ENCODE data around the gene LAPTM4A. TPM values are rescaled to one million over a fixed set of nuclear protein-coding genes. Genes with fewer than 3 reads are reported as not detected.

LAPTM4A gene
- total RNA-seq, 3 donors from 2014 or later = 199 to 349 (median 264) TPM

DNA sequence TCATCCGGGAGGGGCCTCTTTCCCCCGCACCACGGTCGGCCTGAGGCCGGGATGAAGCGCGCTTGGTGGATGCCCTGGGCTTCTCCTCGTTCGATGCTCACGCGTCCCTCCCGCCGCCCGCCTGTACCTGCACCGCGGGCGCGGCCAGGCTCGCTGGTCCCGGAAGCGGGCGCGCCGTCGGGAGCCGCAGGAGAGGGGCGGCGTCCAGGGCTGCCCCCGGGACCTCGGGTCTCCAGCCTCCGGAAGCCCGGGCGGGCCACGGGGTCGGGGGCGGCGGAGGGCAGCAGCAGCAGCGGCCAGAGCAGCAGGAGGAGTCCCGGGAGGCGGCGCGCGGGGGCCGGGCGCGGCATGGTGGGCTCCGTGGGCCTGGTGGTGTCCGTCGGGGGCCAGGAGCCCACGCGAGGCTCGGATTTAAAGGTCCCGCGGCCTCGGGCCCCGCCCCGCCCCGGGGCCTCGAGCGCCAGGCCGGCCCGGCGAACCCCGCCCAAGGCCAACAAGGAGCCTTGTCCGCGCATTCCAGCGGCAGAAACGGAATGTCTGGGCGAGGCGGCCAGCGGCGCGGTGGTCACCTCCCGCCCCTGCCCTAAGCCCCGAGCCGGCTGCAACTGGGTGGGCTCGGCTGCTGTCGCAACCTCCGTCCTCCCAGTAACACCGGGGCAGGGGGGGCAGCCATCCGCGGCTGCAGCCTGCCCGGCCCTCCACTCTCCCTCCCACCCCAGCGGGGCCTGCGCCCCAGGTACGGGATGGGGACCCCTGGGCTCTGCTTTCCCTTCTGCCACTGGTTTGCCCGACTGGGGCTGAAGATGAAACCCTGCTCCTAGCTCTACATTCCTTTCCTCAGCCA, 38.9 kb downstream of the LAPTM4A start, which contains the start of gene MATN3:
MATN3 (minus strand) TSS at position 387 of the 844 bp plus-strand sequence; CDS start at position 350, 37 bp downstream.
- DNase-seq (ENCODE audit: low spot score in 2 of 2) = peak in 1 of 2 donors; percentile 52
- Histone ChIP-seq H3K27ac (peak within 1 kb of the TSS; percentile 52 to 70), H3K36me3 (no peaks in the 10 kb centered on the region), H3K9me3 (no peaks in the 10 kb centered on the region), H3K4me1 (peaks cover 0 to 5% of the 10 kb centered on the region in 2 donors), H3K27me3 (no peaks in the 10 kb centered on the region), H3K4me3 (peak within 1 kb of the TSS; percentile 47 to 79 (median 61))
- TF ChIP-seq POLR2AphosphoS5 (IDR thresholded peaks at IDR 0.05) = no peak
- TF ChIP-seq, protein P1, sequence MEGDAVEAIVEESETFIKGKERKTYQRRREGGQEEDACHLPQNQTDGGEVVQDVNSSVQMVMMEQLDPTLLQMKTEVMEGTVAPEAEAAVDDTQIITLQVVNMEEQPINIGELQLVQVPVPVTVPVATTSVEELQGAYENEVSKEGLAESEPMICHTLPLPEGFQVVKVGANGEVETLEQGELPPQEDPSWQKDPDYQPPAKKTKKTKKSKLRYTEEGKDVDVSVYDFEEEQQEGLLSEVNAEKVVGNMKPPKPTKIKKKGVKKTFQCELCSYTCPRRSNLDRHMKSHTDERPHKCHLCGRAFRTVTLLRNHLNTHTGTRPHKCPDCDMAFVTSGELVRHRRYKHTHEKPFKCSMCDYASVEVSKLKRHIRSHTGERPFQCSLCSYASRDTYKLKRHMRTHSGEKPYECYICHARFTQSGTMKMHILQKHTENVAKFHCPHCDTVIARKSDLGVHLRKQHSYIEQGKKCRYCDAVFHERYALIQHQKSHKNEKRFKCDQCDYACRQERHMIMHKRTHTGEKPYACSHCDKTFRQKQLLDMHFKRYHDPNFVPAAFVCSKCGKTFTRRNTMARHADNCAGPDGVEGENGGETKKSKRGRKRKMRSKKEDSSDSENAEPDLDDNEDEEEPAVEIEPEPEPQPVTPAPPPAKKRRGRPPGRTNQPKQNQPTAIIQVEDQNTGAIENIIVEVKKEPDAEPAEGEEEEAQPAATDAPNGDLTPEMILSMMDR (IDR thresholded peaks at IDR 0.05) = no peak
- TF ChIP-seq POLR2A (IDR thresholded peaks at IDR 0.05) = no peak
- intact Hi-C loops (cut with DNase I; ENCODE audit: low total_unique reads) = loop anchor here (10.0 kb wide), 1 partner anchor 82 kb away; no protein-coding TSS in a partner anchor

DNA sequence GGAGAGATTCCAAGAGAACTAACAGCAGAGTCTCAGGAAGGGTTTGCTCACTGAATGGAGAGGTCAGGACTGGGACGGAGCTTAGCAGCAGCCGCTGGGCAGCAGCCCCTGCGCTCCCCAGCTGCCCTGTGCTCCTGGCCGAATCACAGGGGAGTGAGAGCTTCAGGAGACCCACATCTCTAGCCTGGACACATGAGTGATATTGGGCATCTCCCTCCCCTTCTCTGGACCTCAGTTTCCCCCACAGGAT, 39.5 kb downstream of the LAPTM4A start:
- H3K27me3 ChIP-seq = no peaks in the 10 kb centered on the region
- H3K9me3 ChIP-seq = no peaks in the 10 kb centered on the region
- H3K36me3 ChIP-seq = no peaks in the 10 kb centered on the region
- intact Hi-C loops (cut with DNase I; ENCODE audit: low total_unique reads) = loop anchor here (10.0 kb wide), 1 partner anchor 83 kb away; no protein-coding TSS in a partner anchor
- H3K4me1 ChIP-seq = peaks cover 0 to 5% of the 10 kb centered on the region in 2 donors
- H3K27ac ChIP-seq = peak overlapping the region in 1 of 2 donors; percentile 70
- no peak for DNase-seq (ENCODE audit: low spot score in 2 of 2)
- H3K4me3 ChIP-seq = peak overlapping the region; percentile 47 to 79 (median 61)
- no peak for TF ChIP-seq POLR2A (IDR thresholded peaks at IDR 0.05)

DNA sequence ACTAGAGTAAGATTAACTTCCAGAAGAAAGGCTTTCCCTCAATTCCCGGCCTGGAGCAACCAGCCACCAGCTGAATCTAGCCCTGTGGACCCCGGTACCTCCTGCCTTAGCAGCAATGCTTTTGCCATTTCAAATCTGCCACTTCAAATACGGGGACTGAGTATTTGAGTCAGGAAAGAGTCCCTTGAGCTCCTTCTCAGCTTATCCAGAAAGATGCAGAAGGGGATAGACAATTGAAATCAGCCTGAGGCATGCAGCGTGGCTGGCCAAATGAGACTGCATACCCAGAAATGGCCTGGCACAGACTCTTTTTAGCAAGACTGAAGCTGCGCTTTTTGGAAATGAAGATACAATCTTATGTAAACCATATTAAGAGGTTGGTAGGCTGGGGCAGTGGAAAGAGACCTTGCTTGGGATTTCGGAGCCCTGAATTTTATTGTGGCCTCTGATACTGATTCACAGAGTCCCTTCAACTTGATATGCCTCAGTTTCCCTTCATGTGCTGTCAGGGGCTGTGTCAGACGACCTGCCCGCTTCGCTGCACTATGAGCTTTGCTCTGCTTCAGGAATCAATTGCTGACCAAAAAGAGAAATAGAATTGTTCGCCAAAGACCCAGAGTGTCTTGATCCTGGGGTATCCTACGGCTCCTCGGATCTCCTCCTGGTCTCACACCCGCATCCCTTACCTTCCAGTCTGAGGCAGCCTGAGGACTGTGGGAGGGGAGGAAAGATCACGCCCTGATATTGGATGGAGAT, 40.0 kb downstream of the LAPTM4A start:
- no peaks in the 10 kb centered on the region for H3K27me3 ChIP-seq
- peak overlapping the region in 1 of 3 donors; percentile 79 for H3K4me3 ChIP-seq
- no peak overlapping the region for H3K27ac ChIP-seq
- no peak for DNase-seq (ENCODE audit: low spot score in 2 of 2)
- no peaks in the 10 kb centered on the region for H3K36me3 ChIP-seq
- H3K9me3 ChIP-seq = no peaks in the 10 kb centered on the region
- intact Hi-C loops (cut with DNase I; ENCODE audit: low total_unique reads) = loop anchor here (10.0 kb wide), 1 partner anchor 83 kb away; no protein-coding TSS in a partner anchor
- TF ChIP-seq, protein P1 (IDR thresholded peaks at IDR 0.05) = no peak
- TF ChIP-seq POLR2AphosphoS5 (IDR thresholded peaks at IDR 0.05) (no peak), POLR2A (IDR thresholded peaks at IDR 0.05) (no peak)
- H3K4me1 ChIP-seq = peaks cover 0 to 5% of the 10 kb centered on the region in 2 donors

DNA sequence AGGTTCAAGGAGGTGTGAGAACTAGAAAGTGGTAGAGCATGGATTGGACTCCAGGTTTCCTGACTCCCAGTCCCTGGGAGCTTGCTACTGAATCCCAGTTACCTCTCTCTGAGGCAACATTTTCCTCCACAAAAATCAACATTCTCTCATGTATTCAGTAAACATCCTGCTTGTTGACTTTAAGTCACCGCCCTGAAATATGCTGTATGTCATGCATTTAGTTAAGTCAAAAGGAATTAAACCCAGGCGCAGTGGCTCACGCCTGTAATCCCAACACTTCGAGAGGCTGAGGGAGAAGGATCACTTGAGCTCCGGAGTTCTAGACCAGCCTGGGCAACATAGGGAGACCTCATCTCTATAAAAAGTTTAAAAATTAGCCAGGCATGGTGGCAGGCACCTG, 42.7 kb downstream of the LAPTM4A start:
- no peak for DNase-seq (ENCODE audit: low spot score in 2 of 2)
- H3K4me3 ChIP-seq = no peak overlapping the region
- TF ChIP-seq POLR2AphosphoS5 (IDR thresholded peaks at IDR 0.05) (no peak), POLR2A (IDR thresholded peaks at IDR 0.05) (no peak)
- TF ChIP-seq, protein P1 (IDR thresholded peaks at IDR 0.05) = no peak
- no peaks in the 10 kb centered on the region for H3K27me3 ChIP-seq
- H3K36me3 ChIP-seq = no peaks in the 10 kb centered on the region
- intact Hi-C loops (cut with DNase I; ENCODE audit: low total_unique reads) = no loop called here
- peaks cover 0 to 5% of the 10 kb centered on the region in 2 donors for H3K4me1 ChIP-seq
- no peak overlapping the region for H3K27ac ChIP-seq
- no peaks in the 10 kb centered on the region for H3K9me3 ChIP-seq

DNA sequence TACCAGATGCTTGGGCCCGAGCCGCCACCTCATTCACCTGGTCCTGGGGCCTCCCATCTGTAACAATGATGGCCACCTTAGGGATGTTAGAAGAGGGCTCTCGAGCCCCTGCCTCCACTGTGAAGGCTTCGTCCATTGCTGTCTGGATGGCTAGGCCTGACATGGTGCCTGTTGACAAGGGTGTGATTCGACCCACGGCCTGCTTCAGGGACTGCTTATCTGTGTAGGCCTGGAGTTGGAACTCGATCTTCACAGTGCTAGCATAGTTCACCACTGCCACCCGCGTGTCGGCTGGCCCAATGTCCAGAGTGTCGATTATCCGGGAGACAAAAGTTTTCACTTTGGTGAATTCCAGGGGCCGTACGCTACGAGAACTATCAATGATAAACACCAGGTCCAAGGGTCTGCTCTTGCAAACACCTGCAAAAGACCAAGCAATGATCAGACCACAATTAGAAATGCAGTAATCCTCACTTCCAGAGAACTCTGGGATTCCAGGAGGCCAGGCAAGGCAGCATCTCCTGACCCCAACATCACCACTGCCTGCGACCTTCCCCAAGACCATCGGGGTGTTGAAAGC, 45.4 kb downstream of the LAPTM4A start:
- intact Hi-C loops (cut with DNase I; ENCODE audit: low total_unique reads) = no loop called here
- no peaks in the 10 kb centered on the region for H3K9me3 ChIP-seq
- no peak for DNase-seq (ENCODE audit: low spot score in 2 of 2)
- H3K4me3 ChIP-seq = no peak overlapping the region
- H3K4me1 ChIP-seq = no peaks in the 10 kb centered on the region
- H3K36me3 ChIP-seq = no peaks in the 10 kb centered on the region
- no peaks in the 10 kb centered on the region for H3K27me3 ChIP-seq
- H3K27ac ChIP-seq = no peak overlapping the region
- no peak for TF ChIP-seq POLR2AphosphoS5 (IDR thresholded peaks at IDR 0.05)
- no peak for TF ChIP-seq POLR2A (IDR thresholded peaks at IDR 0.05)
- TF ChIP-seq, protein P1 (IDR thresholded peaks at IDR 0.05) = no peak

All from breast epithelium (tissue), 4 donors.